SK-N-SH (cell line): ENCODE results near the gene KCNC3. TPM values are rescaled to one million over a fixed set of nuclear protein-coding genes. Genes with fewer than 3 reads are reported as not detected.

Source experiments
- CTCF ChIA-PET: fragments of 300-600, 350-600 bp; formaldehyde crosslinking; extraction: SDS; loops from one replicate; lab custom pipeline; 2021; lab: Yijun Ruan, JAX
- POLR2A ChIA-PET: fragments of 350-600 bp; sonication (Branson Sonifier 250); formaldehyde crosslinking; extraction: SDS; loops from one replicate; lab custom pipeline; 2020; ENCODE audit warnings: antibody characterized with exemption, inconsistent platforms; lab: Yijun Ruan, JAX
- DNase-seq: peaks from one replicate; pipeline ENCODE4 v3.0.0; 2012
- H2AFZ ChIP-seq: fragments of 200-600 bp; sonication (generic); 2 replicates; pipeline ENCODE4 v1.8.1; 2016; ENCODE audit warnings: antibody characterized with exemption, mild to moderate bottlenecking, low read depth
- H3F3A ChIP-seq: fragments of 200-600 bp; sonication (generic); replicated peaks from 2 replicates; pipeline ENCODE3; 2016; ENCODE audit warnings: antibody characterized with exemption, mild to moderate bottlenecking; ENCODE audit not compliant: insufficient read depth
- H3K27ac ChIP-seq, 2 experiments: fragments of 200-500 bp in 1 of 2; fragments of 200-600 bp in 1 of 2; sonication (Bioruptor generic) in 1 of 2; sonication (generic), shearing (Covaris generic) in 1 of 2; 2 replicates each; pipeline versions ENCODE4 v1.5.1 to v1.6.1; 2014 to 2016; ENCODE audit warnings: low read depth in 2 of 2, inconsistent platforms in 1 of 2, low read length in 1 of 2, mild to moderate bottlenecking in 1 of 2, mixed read lengths in 1 of 2
- H3K27me3 ChIP-seq: fragments of 200-600 bp; sonication (generic), shearing (Covaris generic); 2 replicates; pipeline ENCODE4 v1.6.1; 2016; ENCODE audit warnings: mixed run types; ENCODE audit not compliant: insufficient read depth
- H3K36me3 ChIP-seq, 2 experiments: fragments of 200-500 bp in 1 of 2; fragments of 200-600 bp in 1 of 2; sonication (Bioruptor generic) in 1 of 2; sonication (generic) in 1 of 2; replicated peaks in 1 of 2; 2 replicates each; pipeline versions ENCODE3 to v1.5.1; 2014 to 2016; ENCODE audit warnings: low read length in 1 of 2, mild to moderate bottlenecking in 1 of 2; ENCODE audit not compliant: insufficient read depth in 2 of 2, control insufficient read depth in 1 of 2
- H3K4me1 ChIP-seq, 2 experiments: fragments of 200-500 bp in 1 of 2; fragments of 200-600 bp in 1 of 2; sonication (Bioruptor generic) in 1 of 2; sonication (generic), shearing (Covaris generic) in 1 of 2; 2 replicates each; pipeline versions ENCODE4 v1.5.1 to v1.6.1; 2014 to 2016; ENCODE audit warnings: low read depth in 1 of 2, low read length in 1 of 2, mixed run types in 1 of 2; ENCODE audit not compliant: insufficient read depth in 2 of 2, control insufficient read depth in 1 of 2
- H3K4me2 ChIP-seq: fragments of 200-600 bp; sonication (generic), shearing (Covaris generic); 2 replicates; pipeline ENCODE4 v1.6.1; 2017; ENCODE audit warnings: mixed run types
- H3K4me3 ChIP-seq, 2 experiments: fragments of 200-500 bp in 1 of 2; fragments of 200-600 bp in 1 of 2; sonication (Bioruptor generic) in 1 of 2; sonication (generic), shearing (Covaris generic) in 1 of 2; 2 replicates each; pipeline versions ENCODE4 v1.5.1 to v1.8.1; 2014 to 2016; ENCODE audit warnings: low read depth in 2 of 2, inconsistent platforms in 1 of 2, low read length in 1 of 2, mild to moderate bottlenecking in 1 of 2, mixed read lengths in 1 of 2, moderate library complexity in 1 of 2
- H3K79me2 ChIP-seq: fragments of 200-600 bp; sonication (generic); 2 replicates; pipeline ENCODE4 v1.8.1; 2017; ENCODE audit warnings: mild to moderate bottlenecking; ENCODE audit not compliant: insufficient read depth
- H3K9ac ChIP-seq: fragments of 200-600 bp; sonication (generic); 2 replicates; pipeline ENCODE4 v1.6.1; 2017; ENCODE audit warnings: mixed run types
- H3K9me2 ChIP-seq: fragments of 200-600 bp; sonication (generic); 2 replicates; pipeline ENCODE4 v1.6.1; 2017; ENCODE audit warnings: mixed run types
- H3K9me3 ChIP-seq: fragments of 200-600 bp; sonication (generic); 2 replicates; pipeline ENCODE4 v1.6.1; 2017; ENCODE audit warnings: mixed run types, mild to moderate bottlenecking, moderate library complexity
- H4K20me1 ChIP-seq: fragments of 200-600 bp; sonication (generic); 2 replicates; pipeline ENCODE4 v1.6.1; 2017; ENCODE audit warnings: mild to moderate bottlenecking, mixed run types; ENCODE audit not compliant: insufficient read depth
- CHD2 ChIP-seq: fragments of 150-350 bp; IDR thresholded peaks from 2 replicates; pipeline ENCODE4 v1.6.1; 2018; ENCODE audit warnings: low read length; ENCODE audit not compliant: partially characterized antibody
- ELF1 ChIP-seq: IDR thresholded peaks from 2 replicates; pipeline ENCODE4 v1.4.0; 2012
- FOSL2 ChIP-seq: IDR thresholded peaks from 2 replicates; pipeline ENCODE4 v1.4.0; 2012; ENCODE audit warnings: low read depth, mild to moderate bottlenecking, moderate library complexity, borderline replicate concordance
- FOXM1 ChIP-seq: IDR thresholded peaks from 2 replicates; pipeline ENCODE4 v1.4.0; 2012; ENCODE audit warnings: low read depth, mild to moderate bottlenecking
- GATA2 ChIP-seq: sonication (generic); formaldehyde crosslinking; IDR thresholded peaks from 2 replicates; pipeline ENCODE4 v1.5.0; 2020; ENCODE audit warnings: mild to moderate bottlenecking, missing genetic modification reagents
- NRF1 ChIP-seq: IDR thresholded peaks from 2 replicates; pipeline ENCODE4 v1.6.1; 2012; ENCODE audit warnings: low read depth, mild to moderate bottlenecking, low read length
- POLR2AphosphoS5 ChIP-seq: IDR thresholded peaks from 2 replicates; pipeline ENCODE4 v1.6.1; 2012; ENCODE audit warnings: low read depth, low read length
- RCOR1 ChIP-seq: fragments of 150-350 bp; IDR thresholded peaks from 2 replicates; pipeline ENCODE4 v1.6.1; 2017; ENCODE audit warnings: antibody characterized with exemption, low read length
- SMC3 ChIP-seq: IDR thresholded peaks from 2 replicates; pipeline ENCODE4 v1.6.1; 2012; ENCODE audit warnings: low read depth, low read length, improper control_type of control experiment
- TCF12 ChIP-seq: IDR thresholded peaks from 2 replicates; pipeline ENCODE4 v1.4.0; 2012
- YY1 ChIP-seq: IDR thresholded peaks from 2 replicates; pipeline ENCODE4 v1.4.0; 2012; ENCODE audit warnings: low read depth, mild to moderate bottlenecking
- WGBS: methylation state at CpG from one replicate; pipeline ENCODE4 v1.1.6; 2017; ENCODE audit warnings: low lambda C conversion rate; 5-methylcytosine and 5-hydroxymethylcytosine counted together
- polyA plus RNA-seq, 3 experiments: library from polyadenylated mRNA; depleted of rRNA; stranded (reverse); fragments of >200 nt; gene quantifications; 2 replicates each; pipeline ENCODE4 v1.2.3, GENCODE V29; 2012
- TF ChIP-seq, protein P1 (sequence below): IDR thresholded peaks from 2 replicates; pipeline ENCODE4 v1.4.0; 2012; ENCODE audit warnings: low read depth, borderline replicate concordance
- TF ChIP-seq, protein P2 (sequence below): IDR thresholded peaks from 2 replicates; pipeline ENCODE4 v1.4.0; 2012; ENCODE audit warnings: low read depth, borderline replicate concordance
- TF ChIP-seq, protein P3 (sequence below): fragments of 200-600 bp; sonication (generic); IDR thresholded peaks from 2 replicates; pipeline ENCODE4 v1.6.1; 2017; ENCODE audit warnings: antibody characterized with exemption, mild to moderate bottlenecking, moderate library complexity
- TF ChIP-seq, protein P4 (sequence below): IDR thresholded peaks from 2 replicates; pipeline ENCODE4 v1.4.0; 2012; ENCODE audit warnings: low read depth

KCNC3 gene
- polyA plus RNA-seq, 1 of the 3 experiments (the other 2 are of a cell fraction), result 0.30 TPM

DNA sequence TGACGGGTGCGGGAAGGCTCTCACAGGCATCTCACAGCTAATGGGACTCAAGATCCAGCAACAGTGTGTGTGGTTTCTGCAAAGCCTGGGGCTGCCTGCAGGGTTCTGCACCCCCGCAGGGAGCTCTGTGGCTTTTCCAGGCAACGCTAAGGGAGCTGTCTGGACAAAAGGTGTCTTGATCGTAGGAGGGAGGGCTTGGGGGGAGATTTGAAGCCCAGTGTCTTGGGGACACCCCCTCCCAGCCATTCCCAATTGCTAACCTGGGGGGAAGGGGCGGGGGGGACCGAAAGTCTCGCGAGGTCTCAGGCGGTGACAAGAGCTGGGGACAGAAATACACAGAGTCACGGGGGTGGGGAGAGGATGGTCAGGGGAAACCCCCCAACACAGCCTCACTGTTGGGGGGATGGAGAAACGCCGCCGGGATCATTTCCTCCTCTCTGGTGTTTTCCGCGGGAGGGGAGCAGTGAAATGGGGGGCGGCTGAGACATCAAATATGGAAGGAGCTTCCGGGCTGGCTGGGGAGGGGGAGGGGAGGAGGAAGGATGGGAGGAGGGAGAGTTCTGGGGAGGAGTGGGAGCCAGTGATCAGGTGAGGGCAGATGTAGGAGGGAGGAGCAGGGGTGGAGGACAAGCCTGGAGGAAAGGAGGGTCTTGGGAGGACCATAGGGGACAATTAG, 13.3 kb downstream of the KCNC3 start:
- WGBS, result 1% methylated on average over 17 of the region's 18 CpGs
- H2AFZ ChIP-seq, result peak overlapping the region; percentile 63
- peaks cover 0 to 2% of the 10 kb centered on the region in 2 experiments; a peak in 1 of 4 replicates for H3K4me1 ChIP-seq
- CTCF ChIA-PET, result interaction anchor here (0.6 to 2.5 kb wide), 6 partner anchors 10 to 148 kb away, joined by 3 to 15 read pairs (median 4); partner anchors contain the start of gene KCNC3
- H4K20me1 ChIP-seq, result no peaks in the 10 kb centered on the region
- DNase-seq, result peak; percentile 84
- POLR2A ChIA-PET, result interaction anchor here (0.6 to 1.9 kb wide), 7 partner anchors 10 to 380 kb away, joined by 3 to 13 read pairs (median 5); partner anchors contain the start of gene KCNC3
- no peak overlapping the region; the same call in 1 of the 2 replicates for H3K9ac ChIP-seq
- H3K79me2 ChIP-seq, result no peaks in the 10 kb centered on the region
- no peak for TF ChIP-seq ELF1
- no peak for TF ChIP-seq FOXM1
- no peak for TF ChIP-seq SMC3
- no peak for TF ChIP-seq TCF12
- no peak for TF ChIP-seq NRF1
- TF ChIP-seq YY1, result no peak
- no peak for TF ChIP-seq GATA2 (CRISPR knock-in tag)
- TF ChIP-seq CHD2, result peak; percentile 98
- TF ChIP-seq, protein P1, sequence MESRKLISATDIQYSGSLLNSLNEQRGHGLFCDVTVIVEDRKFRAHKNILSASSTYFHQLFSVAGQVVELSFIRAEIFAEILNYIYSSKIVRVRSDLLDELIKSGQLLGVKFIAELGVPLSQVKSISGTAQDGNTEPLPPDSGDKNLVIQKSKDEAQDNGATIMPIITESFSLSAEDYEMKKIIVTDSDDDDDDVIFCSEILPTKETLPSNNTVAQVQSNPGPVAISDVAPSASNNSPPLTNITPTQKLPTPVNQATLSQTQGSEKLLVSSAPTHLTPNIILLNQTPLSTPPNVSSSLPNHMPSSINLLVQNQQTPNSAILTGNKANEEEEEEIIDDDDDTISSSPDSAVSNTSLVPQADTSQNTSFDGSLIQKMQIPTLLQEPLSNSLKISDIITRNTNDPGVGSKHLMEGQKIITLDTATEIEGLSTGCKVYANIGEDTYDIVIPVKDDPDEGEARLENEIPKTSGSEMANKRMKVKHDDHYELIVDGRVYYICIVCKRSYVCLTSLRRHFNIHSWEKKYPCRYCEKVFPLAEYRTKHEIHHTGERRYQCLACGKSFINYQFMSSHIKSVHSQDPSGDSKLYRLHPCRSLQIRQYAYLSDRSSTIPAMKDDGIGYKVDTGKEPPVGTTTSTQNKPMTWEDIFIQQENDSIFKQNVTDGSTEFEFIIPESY, result peak; percentile 74; the same call in 1 of the 2 replicates
- TF ChIP-seq, protein P2, sequence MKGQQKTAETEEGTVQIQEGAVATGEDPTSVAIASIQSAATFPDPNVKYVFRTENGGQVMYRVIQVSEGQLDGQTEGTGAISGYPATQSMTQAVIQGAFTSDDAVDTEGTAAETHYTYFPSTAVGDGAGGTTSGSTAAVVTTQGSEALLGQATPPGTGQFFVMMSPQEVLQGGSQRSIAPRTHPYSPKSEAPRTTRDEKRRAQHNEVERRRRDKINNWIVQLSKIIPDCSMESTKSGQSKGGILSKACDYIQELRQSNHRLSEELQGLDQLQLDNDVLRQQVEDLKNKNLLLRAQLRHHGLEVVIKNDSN, result no peak
- TF ChIP-seq, protein P3, sequence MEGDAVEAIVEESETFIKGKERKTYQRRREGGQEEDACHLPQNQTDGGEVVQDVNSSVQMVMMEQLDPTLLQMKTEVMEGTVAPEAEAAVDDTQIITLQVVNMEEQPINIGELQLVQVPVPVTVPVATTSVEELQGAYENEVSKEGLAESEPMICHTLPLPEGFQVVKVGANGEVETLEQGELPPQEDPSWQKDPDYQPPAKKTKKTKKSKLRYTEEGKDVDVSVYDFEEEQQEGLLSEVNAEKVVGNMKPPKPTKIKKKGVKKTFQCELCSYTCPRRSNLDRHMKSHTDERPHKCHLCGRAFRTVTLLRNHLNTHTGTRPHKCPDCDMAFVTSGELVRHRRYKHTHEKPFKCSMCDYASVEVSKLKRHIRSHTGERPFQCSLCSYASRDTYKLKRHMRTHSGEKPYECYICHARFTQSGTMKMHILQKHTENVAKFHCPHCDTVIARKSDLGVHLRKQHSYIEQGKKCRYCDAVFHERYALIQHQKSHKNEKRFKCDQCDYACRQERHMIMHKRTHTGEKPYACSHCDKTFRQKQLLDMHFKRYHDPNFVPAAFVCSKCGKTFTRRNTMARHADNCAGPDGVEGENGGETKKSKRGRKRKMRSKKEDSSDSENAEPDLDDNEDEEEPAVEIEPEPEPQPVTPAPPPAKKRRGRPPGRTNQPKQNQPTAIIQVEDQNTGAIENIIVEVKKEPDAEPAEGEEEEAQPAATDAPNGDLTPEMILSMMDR, result peak; percentile 24; the same call in 1 of the 2 replicates
- TF ChIP-seq RCOR1, result no peak
- no peak for TF ChIP-seq POLR2AphosphoS5
- TF ChIP-seq FOSL2, result no peak
- TF ChIP-seq, protein P4, sequence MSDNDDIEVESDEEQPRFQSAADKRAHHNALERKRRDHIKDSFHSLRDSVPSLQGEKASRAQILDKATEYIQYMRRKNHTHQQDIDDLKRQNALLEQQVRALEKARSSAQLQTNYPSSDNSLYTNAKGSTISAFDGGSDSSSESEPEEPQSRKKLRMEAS, result no peak
- H3K27ac ChIP-seq, result peak overlapping the region in 1 of 2 experiments; percentile 77; a peak in 2 of 4 replicates
- peak overlapping the region; percentile 38 to 44 for H3K4me3 ChIP-seq
- H3K27me3 ChIP-seq, result peaks cover 33% of the 10 kb centered on the region
- no peaks in the 10 kb centered on the region for H3K36me3 ChIP-seq
- no peaks in the 10 kb centered on the region for H3K9me2 ChIP-seq
- peak overlapping the region; percentile 57 for H3K4me2 ChIP-seq
- H3K9me3 ChIP-seq, result no peaks in the 10 kb centered on the region
- H3F3A ChIP-seq, result peaks cover 4% of the 10 kb centered on the region
